GM18507 (cell line): Measurements from ENCODE around the gene MRPL36.
A peak's percentile ranks its signal among the peaks of the same experiment; 100 is the strongest.

Experiments
- DNase-seq: peaks from one replicate; pipeline ENCODE4 v3.0.0; 2011; ENCODE audit warnings: low read depth; ENCODE audit not compliant: insufficient read length; ENCODE audit errors: extremely low spot score
- FAIRE-seq: peaks from 2 replicates; lab custom pipeline; 2011; peaks lifted over from hg19 to GRCh38; lab: Jason Lieb, UNC

The MRPL36 gene

DNA sequence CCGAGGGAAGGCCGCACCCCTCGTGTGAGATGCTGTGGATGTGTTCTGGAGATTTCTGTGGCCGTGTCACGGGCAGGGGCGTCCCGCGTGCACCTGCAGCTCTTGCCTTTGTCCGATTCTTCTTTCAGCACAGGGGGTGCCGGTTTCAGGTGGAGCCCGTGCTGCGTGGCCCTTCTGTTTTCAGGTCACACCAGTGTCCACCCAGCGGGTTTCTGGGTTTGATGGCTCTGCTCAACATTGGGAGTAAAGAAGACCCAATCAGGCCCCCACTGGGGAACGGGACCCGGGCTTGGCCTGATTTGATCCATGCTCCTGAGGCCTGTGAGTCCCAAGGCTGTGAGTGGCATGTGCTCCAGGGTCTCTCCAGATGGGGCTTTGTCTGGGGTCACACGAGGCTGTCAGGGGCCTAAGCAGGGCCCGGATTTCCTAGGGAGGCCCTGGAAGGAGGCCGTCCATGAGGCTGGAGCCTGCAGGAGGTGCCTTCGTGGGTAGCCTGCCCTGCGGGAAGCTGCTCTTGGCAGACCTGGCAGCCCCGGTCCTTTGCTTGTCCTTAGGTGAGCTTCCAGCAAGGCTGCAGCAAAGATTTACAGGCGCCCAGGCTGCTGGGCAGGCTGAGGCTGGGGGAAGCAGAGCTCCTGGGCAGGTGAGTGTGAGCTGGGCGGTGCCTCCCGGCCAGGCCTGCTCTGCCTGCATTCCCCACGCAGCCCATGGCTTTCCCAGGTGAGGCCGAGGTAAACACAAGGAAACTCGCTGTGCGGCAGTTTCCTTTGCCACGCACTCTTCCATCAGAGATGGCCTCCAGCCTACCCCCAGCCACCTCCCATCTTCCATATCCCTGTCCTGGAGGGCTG lies 12.8 kb downstream of the MRPL36 start:
- DNase-seq: no peak
- no peak for FAIRE-seq

DNA sequence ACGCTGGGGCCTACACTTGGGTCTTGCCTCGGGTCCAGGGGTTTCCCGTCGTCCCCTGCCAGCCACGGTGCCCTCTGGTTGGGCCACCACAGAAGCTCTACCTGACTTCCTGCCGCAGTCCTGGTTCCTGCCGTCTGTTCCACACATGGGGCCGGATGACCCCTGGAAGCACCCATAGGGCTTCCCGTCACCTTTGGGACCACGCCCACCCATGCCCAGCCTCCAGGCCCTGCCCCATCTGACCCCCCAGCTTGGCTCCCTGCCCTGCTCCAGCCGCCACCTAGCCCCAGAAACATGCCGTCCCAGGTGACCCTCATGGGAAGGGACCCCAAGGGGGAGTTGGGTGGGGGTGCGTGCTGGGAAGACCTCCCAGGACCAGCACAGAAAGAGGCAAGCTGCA lies 13.7 kb downstream of the MRPL36 start:
- no peak for FAIRE-seq

GRCh38 chr5:1785062-1785461 lies 14.6 kb downstream of the MRPL36 start:
- DNase-seq (no peak), FAIRE-seq (no peak)

More for the DNA sequence above, 13.7 kb downstream of the MRPL36 start:
- DNase-seq: no peak

- no peak for FAIRE-seq
- no peak for DNase-seq
These were observed 15.2 kb downstream of the MRPL36 start for GRCh38 chr5:1784197-1785050.

- FAIRE-seq: peak; percentile 87
- peak; percentile 54 for DNase-seq
These were observed 16.5 kb downstream of the MRPL36 start for GRCh38 chr5:1783216-1783554.

- FAIRE-seq: no peak
- no peak for DNase-seq
These were observed 17.0 kb downstream of the MRPL36 start for GRCh38 chr5:1782385-1783215.

- no peak for FAIRE-seq
These were observed 17.8 kb downstream of the MRPL36 start for GRCh38 chr5:1781726-1782384.

GRCh38 chr5:1781107-1781506 lies 18.5 kb downstream of the MRPL36 start:
- DNase-seq (no peak), FAIRE-seq (peak; percentile 5)

More at GRCh38 chr5:1781726-1782384, 17.8 kb downstream of the MRPL36 start:
- no peak for DNase-seq

GRCh38 chr5:1780614-1780930 lies 19.1 kb downstream of the MRPL36 start:
- FAIRE-seq (no peak), DNase-seq (no peak)

GRCh38 chr5:1779782-1780613 lies 19.6 kb downstream of the MRPL36 start:
- FAIRE-seq (no peak), DNase-seq (no peak)

GRCh38 chr5:1779021-1779680 lies 20.5 kb downstream of the MRPL36 start:
- DNase-seq (no peak), FAIRE-seq (no peak)

DNA sequence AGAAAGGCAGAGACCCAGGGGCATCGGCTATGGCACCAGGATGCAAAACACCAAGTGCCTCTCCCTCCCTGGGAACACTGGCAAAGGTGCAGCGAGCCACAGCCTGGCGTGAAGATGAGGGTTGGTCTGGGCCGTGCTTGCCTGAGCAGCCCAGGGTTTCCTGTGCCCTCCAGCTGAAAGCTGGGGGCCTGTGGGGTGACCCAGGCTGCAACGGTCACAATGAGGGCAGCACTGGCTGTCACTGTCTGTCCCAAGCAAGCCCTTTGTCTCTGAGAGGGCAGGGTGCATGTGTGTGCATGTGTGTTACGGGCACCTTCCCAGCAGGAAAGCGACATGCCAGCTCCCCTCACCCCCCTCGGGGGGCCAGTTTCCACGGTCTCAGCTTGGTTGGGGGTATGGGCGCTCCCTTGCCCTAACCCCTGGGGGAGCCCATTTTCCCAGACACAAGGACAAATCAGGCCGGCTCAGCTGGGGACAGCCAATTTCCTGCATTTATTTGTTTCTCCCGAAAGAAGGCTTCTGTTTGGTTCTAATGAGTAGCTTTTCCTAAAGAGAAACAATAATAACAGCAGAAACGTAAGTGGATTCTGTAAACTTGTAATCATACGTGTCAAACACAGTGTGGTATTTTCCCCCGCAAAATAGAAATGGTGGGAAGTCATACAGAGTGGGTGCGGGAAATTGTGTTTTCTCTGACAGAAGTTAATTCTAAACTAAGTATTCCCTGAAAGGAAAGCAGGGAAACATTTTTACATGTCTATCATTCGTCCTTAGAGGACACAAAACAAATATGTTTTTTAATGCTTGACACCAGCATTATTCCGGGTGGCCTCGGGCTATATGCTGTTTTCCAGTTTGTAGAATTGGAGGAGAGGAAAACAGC lies 21.3 kb downstream of the MRPL36 start:
- DNase-seq (no peak), FAIRE-seq (no peak)

DNA sequence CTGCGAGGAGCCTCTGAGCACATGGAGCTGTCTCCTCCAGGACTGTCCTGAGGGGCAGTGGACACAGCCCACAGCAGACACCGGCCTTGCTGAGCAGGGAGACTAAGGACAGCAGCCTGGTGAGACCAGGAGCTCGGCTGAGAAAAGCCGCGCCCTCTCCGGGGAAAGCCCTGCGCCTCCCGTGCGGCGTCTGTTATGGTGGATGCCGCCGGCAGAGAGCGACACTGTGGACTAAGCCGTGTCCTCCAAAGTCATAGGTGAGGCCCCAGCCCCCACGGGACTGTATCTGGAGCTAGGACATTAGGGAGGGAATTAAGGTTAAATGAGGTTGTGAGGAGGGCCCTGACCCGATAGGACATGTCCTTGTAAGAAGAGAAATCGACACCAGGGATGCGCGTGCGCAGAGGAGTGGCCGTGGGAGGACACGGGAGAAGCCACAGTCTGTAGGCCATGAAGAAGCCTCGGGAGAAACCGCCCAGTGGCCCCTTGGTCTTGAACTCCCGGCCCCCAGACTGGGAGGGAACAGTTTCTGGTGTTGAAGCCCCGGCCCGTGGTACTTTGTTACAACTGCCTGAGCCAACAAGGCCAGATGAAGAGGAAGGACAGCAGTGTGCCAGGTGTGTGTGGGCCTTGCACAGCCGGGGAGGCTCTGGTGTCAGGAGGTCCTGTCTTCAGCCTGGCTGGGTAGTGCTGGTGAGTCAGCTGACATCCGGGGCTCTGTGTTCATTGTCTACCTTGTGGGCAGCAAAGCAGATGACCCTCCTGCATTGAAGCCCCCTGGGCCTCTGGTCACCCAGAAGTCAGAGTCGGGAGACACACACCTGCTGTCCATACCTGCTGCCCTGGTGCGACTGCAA lies 22.1 kb downstream of the MRPL36 start:
- DNase-seq (no peak), FAIRE-seq (no peak)

GRCh38 chr5:1776831-1777230 lies 22.8 kb downstream of the MRPL36 start:
- DNase-seq (no peak), FAIRE-seq (no peak)

GRCh38 chr5:1772634-1773033 lies 27.0 kb downstream of the MRPL36 start:
- no peak for FAIRE-seq
- no peak for DNase-seq
